ENCODE results near the gene WDR48.
A peak's percentile ranks its signal among the peaks of the same experiment; 100 is the strongest.

Gene WDR48

DNA sequence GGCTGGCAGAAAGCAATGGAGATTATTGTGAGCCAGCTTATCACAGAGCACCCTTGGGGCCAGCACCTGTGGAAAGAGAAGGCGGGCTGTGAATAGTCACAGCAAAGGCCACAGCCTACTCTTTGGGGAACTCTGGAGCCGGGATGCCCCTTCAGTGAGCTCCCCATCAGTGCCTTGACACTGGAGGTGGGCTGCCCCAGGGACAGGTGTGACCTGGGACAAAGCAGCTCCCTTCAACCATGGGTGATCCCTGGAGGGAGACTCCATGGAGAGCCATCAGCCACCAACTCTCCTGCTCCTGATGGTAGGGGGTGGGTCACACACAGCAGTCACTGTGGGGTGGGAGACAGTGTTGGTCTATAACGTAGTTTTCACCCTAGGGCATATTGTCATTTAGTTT lies 61.5 kb downstream of the WDR48 start:
- DNase-seq (ENCODE audit: low read depth, low spot score) = no peak
- no peak overlapping the region for H3K4me3 ChIP-seq (ENCODE audit: low read length)

DNA sequence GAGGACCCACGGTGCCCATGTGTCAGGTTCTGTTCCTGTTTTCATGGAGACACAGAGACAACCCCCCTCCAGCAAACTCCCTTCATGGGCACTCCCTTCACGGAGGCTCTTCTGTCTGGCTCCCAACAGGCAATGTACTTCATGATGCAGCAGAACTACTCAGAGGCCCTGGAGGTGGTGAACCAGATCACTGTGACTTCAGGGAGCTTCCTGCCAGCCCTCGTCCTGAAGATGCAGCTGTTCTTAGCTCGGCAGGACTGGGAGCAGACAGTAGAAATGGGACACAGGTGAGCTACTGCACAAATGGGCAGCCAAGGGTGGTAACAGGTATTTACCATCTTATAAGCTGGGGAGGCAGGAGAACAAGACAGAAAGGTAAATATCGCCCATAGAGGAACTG lies 62.6 kb downstream of the WDR48 start:
- no peak overlapping the region for H3K4me3 ChIP-seq (ENCODE audit: low read length)
- DNase-seq (ENCODE audit: low read depth, low spot score) = no peak

- no peak for DNase-seq (ENCODE audit: low read depth, low spot score)
- H3K4me3 ChIP-seq (ENCODE audit: low read length) = no peak overlapping the region
Measured at GRCh38 chr3:39115870-39116269, 64.1 kb downstream of the WDR48 start.

DNA sequence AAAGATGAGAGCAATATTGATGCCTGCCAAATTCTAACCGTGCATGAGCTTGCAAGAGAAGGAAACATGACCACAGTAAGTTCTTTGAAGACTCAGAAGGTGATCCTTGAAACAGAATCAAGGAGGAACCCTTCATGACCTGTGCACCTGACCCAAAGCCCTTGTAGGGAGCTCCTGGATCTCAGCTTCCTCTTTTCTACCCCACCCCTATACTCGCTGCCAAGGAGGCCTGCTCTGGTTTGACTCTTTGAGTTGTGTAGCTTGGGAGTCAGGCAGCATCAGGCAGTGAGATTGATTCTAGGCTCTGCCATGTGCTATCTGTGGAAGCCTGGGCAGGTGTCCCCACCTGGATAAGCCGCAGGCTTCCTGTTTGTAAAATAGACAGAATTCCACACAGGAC lies 66.3 kb downstream of the WDR48 start:
- no peak overlapping the region for H3K4me3 ChIP-seq (ENCODE audit: low read length)
- DNase-seq (ENCODE audit: low read depth, low spot score) = no peak

DNA sequence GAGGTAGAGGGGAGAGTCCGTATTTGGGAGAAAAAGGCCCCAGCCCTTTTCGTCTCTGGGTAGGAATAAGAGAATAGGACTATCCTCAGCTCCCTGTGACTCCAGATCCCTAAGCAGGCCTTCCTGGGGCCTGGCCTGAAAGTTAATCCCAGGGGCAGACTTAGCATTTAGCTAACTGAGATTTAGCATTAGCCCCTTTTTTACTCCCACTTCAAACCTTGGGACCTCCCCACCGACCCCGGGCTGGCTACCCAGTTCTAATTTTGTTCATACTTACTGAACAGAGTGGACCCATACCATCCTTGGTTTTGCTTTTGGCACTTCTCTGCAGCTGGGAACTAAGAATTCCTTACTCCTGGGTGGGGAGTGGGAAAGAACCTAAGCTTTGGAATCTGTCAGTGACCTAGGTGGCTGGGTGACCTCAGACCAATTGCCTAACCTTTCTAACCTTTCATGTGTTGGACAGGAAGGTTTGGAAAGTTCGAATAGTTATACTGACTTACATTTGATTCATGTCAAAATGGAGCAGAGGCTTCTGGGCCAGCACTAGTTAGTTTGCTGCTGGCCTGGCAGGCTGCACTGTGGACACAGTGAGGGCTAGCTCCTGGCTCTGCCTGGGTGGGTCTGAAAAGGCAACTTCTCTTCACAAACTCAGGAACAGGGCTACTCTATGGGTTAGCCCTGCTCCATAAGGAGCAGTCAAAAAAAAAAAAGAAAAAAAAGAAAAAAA lies 67.3 kb downstream of the WDR48 start:
- H3K4me3 ChIP-seq (ENCODE audit: low read length) = no peak overlapping the region
- DNase-seq (ENCODE audit: low read depth, low spot score) = no peak

- H3K4me3 ChIP-seq (ENCODE audit: low read length) = no peak overlapping the region
- no peak for DNase-seq (ENCODE audit: low read depth, low spot score)
Measured at GRCh38 chr3:39121621-39122020, 69.8 kb downstream of the WDR48 start.

- H3K4me3 ChIP-seq (ENCODE audit: low read length) = no peak overlapping the region
- DNase-seq (ENCODE audit: low read depth, low spot score) = no peak
Measured at GRCh38 chr3:39122813-39123212, 71.0 kb downstream of the WDR48 start.

DNA sequence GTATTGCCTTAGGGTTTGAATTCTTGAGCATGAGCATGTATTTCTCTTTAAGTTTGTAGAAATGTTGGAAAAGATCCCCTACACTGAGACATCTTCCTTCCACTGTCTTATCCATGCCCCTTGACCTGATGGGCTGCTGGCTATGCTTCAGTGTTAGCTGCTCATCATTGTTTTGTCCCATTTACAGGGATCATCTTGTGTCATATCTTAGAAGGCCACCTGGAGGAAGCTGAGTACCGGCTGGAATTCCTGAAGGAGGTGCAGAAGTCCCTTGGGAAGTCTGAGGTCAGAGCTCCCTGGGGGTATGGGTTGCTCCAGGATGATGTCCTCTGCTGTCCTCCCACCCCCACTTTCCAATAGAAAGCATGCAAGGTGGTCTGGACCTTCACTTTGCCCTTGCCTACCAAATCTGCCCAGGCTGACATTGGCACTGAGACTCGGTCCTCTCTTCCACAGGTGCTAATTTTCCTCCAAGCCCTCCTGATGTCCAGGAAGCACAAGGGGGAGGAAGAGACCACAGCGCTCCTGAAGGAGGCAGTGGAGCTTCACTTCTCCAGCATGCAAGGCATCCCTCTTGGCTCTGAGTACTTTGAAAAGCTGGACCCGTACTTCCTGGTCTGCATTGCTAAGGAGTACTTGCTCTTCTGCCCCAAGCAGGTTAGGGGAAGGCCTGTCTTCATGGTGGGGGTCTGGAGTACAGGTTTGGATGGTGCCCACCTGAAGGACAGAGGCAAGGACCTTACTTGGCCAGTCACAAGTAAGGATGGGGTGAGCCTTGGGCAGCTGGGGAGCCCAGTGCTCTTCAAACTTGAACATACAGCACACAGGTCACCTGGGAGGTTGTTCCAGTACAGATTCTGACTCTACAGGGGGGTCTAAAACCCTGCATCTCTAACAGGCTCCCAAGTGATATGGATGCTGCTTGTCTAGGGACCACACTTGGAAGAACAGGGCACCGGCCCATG lies 73.3 kb downstream of the WDR48 start:
- H3K4me3 ChIP-seq (ENCODE audit: low read length) = no peak overlapping the region
- DNase-seq (ENCODE audit: low read depth, low spot score) = no peak

GRCh38 chr3:39125841-39126500 lies 74.2 kb downstream of the WDR48 start:
- no peak for DNase-seq (ENCODE audit: low read depth, low spot score)
- H3K4me3 ChIP-seq (ENCODE audit: low read length) = no peak overlapping the region

DNA sequence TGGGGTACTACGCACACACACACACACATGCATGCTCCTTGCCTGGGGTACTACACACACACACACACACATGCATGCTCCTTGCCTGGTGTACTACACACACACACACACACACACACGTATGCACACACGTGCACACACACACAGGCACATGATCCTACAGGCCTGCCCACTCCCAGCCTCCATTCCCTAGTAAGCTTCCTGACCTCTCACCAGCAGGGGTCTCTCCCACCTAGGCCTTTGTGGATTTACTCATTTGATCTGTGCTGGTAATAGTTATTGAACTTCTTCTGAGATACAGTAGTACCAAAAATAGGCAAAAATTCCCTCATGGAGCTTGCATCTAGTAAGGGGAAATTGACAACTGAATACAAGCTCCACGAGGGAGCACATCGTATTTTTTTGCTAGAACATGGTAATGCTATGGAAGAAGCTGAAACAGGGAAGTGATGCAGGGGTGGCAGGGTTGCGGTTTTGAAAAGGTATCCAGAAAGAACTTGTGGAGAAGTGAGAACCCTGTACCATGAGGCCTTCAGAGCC lies 74.8 kb downstream of the WDR48 start:
- peak; percentile 45 for DNase-seq (ENCODE audit: low read depth, low spot score)
- no peak overlapping the region for H3K4me3 ChIP-seq (ENCODE audit: low read length)

GRCh38 chr3:39127269-39127907 lies 75.6 kb downstream of the WDR48 start:
- DNase-seq (ENCODE audit: low read depth, low spot score) = no peak
- no peak overlapping the region for H3K4me3 ChIP-seq (ENCODE audit: low read length)

- no peak overlapping the region for H3K4me3 ChIP-seq (ENCODE audit: low read length)
- DNase-seq (ENCODE audit: low read depth, low spot score) = peak; percentile 52
Measured at GRCh38 chr3:39127908-39128304, 76.1 kb downstream of the WDR48 start.

GRCh38 chr3:39128951-39129350 lies 77.1 kb downstream of the WDR48 start:
- H3K4me3 ChIP-seq (ENCODE audit: low read length) = no peak overlapping the region
- no peak for DNase-seq (ENCODE audit: low read depth, low spot score)

DNA sequence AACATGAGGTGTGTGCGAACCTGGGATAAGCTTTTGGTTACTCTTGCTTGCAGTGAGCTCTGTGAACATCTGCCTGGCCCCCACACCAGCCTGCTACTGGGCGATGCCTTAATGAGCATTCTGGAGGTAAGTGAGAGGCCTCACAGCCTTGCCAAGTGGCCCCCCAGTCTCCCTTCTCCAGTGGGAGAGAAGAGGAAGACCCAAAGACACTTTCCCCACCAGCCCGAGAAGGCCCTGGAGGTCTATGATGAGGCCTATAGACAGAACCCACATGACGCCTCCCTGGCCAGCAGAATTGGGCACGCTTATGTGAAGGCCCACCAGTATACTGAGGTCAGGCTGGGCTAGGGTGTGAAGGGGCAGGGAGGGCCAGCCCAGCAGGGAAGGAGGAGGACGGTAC lies 78.2 kb downstream of the WDR48 start:
- no peak overlapping the region for H3K4me3 ChIP-seq (ENCODE audit: low read length)
- DNase-seq (ENCODE audit: low read depth, low spot score) = no peak

GRCh38 chr3:39130693-39131265 lies 79.0 kb downstream of the WDR48 start:
- no peak overlapping the region for H3K4me3 ChIP-seq (ENCODE audit: low read length)
- DNase-seq (ENCODE audit: low read depth, low spot score) = no peak

DNA sequence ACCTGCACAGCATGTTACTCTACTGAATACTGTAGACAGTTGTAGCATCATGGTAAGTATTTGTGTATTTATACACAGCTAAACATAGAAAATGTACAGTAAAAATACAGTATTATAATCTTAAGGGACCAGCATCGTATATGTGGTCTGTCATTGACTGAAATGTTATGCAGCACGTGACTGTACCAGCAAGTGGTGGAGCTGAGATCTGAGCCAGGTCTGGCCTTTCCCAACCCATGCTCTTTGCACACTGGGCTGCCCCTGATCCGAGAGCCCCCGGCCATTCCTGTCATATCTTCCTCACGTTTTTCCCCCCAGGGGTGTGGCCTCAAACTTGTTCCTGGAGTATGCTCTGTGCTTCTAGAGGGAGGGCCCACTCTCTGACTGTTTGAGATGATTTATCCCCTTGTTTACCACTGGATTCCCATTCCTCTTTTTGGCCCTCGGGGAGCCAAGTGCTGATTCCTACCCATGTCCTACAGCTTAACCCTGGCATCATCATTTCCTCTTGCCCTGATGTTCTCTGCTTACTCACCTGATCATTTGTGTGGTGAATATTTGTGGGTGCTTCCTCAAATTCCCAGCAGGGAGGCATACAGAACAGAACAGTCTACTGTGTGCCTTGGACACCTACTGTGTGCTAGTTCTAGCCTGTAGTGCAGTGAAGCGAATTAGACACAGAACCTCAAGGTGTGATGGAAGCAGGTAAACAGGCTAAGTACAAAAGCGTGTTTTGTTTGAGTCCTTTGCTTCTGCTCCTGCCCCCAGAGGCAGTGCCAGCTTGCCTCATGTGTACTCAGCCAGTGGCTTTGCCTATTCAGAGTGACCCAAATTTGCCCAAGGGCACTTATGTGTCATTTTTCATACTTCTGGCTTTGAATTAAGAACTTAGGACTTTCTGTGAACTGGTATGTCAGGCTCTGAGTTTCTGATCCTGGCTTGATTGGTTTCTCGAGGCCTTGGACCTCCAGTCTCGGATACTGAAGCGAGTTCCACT lies 80.6 kb downstream of the WDR48 start:
- DNase-seq (ENCODE audit: low read depth, low spot score) = no peak
- no peak overlapping the region for H3K4me3 ChIP-seq (ENCODE audit: low read length)

GRCh38 chr3:39133093-39133490 lies 81.3 kb downstream of the WDR48 start:
- DNase-seq (ENCODE audit: low read depth, low spot score) = no peak
- no peak overlapping the region for H3K4me3 ChIP-seq (ENCODE audit: low read length)

DNA sequence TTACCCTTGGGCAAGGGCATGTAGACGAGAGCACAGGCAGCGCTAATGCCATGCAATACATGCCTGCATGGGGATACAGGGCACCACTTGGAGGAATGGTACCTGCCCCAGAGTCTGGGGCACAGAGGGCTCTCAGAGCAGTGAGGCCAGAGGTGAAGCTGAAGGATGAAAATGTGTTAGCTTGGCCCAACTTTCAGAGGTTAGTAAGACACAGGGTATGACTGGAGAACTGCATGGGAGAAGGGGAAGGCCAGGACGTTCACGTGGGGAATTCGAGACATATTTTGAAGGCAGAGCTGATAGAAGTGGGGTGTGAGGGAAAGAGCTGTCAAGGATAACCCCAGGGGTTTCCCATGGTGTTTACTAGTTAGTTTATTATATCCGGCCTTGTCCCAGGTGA lies 82.0 kb downstream of the WDR48 start:
- DNase-seq (ENCODE audit: low read depth, low spot score) = no peak
- no peak overlapping the region for H3K4me3 ChIP-seq (ENCODE audit: low read length)
